ENCODE results near the gene GTF3C5. TPM values are rescaled to one million over a fixed set of nuclear protein-coding genes. Genes with fewer than 3 reads are reported as not detected.

GTF3C5 gene
- total and polyA plus RNA-seq, 10 of the 15 experiments (the other 5 are each of a cell fraction or from before 2014, with no cell fraction given), result 2.2 to 81.1 (median 68.7) TPM

DNA sequence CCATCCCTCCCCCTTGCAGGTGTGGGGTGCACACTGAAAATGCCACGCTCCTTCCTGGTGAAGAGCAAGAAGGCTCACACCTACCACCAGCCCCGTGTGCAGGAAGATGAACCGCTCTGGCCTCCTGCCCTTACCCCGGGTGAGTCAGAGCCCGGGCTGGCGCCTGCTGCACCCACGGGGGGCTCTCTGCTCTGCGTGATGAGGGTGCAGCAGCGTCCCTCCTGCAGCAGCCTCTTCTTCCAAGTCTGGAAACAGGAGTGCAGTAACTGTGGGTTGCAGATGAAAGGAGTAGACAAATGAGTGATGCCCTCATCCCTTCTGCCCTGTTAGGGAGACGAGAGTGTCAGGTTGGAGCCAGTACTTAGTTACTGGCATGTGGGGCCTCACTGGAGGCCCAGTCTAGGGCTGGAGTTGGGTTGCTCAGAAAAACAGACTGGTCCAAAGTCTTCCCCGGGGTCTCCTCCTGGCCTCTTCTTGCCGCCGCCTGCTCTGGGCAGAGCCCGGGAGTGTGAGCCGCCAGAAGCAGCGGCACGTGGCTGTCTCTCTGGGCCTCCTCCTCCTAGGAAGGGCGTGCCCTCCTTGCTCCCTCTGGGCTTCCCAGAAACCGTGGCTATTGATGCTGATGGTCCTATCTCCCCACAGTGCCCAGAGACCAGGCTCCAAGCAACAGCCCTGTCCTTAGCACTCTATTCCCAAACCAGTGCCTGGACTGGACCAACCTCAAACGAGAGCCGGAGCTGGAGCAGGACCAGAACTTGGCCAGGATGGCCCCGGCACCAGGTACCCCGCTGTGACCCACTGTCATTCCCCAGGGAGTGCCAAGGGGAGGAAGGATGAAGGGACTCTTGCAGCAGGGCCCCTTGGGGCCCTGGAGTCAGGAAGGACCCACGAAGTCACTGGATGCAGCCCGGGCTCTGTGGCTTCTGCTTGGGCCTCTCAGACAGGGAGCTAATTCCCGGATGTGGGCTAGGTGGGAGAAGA is 43.9 kb upstream of the GTF3C5 start:
- WGBS (ENCODE audit: insufficient coverage, insufficient replicate concordance, low lambda C conversion rate, missing lambda C conversion rate), result 21% methylated on average over 26 of the region's 26 CpGs
- in situ Hi-C loops (cut with MboI), result no loop called here
- H4K20me1 ChIP-seq (ENCODE audit: control insufficient read depth, insufficient read depth), result no peaks in the 10 kb centered on the region
- RAD21 ChIA-PET (ENCODE audit: unreplicated experiment), result no interaction called here
- FAIRE-seq (no peak), ATAC-seq (no peak), DNase-seq (ENCODE audit: low read depth, low spot score) (no peak)
- H3K27ac ChIP-seq (ENCODE audit: control insufficient read depth, insufficient read depth), result no peak overlapping the region
- intact Hi-C loops (cut with micrococcal nuclease; ENCODE audit: unreplicated experiment), result no loop called here
- H3K27me3 ChIP-seq (replicated peaks in 1 of 2; ENCODE audit: control insufficient read depth in 2 of 2, insufficient read depth in 2 of 2, low read length in 1 of 2), result peaks cover 3 to 4% of the 10 kb centered on the region in 2 experiments; a peak in 3 of 4 replicates
- H3K9me3 ChIP-seq (replicated peaks; ENCODE audit: control insufficient read depth, insufficient read depth, low read length), result no peaks in the 10 kb centered on the region
- H3K4me3 ChIP-seq, result no peak overlapping the region
- CTCF ChIA-PET, result no interaction called here
- no peak overlapping the region for H3K4me2 ChIP-seq (ENCODE audit: control insufficient read depth, insufficient read depth)
- no peaks in the 10 kb centered on the region for H3K79me2 ChIP-seq (ENCODE audit: control insufficient read depth, insufficient read depth, low read length)
- TF ChIP-seq SMAD5 (IDR thresholded peaks at IDR 0.05; ENCODE audit: low read depth) (no peak), TCF12 (IDR thresholded peaks at IDR 0.05; ENCODE audit: low read depth, low read length) (no peak), NBN (IDR thresholded peaks at IDR 0.05) (no peak), IRF4 (IDR thresholded peaks at IDR 0.05; ENCODE audit: low read depth, low read length) (no peak), ZSCAN29 (IDR thresholded peaks at IDR 0.05) (no peak), SMAD1 (IDR thresholded peaks at IDR 0.05; ENCODE audit: low read depth, partially characterized antibody) (no peak), MEF2B (IDR thresholded peaks at IDR 0.05; ENCODE audit: partially characterized antibody, poor library complexity, severe bottlenecking) (no peak), STAT1 (conservative IDR thresholded peaks at IDR 0.05) (no peak), ASH2L (IDR thresholded peaks at IDR 0.05; ENCODE audit: borderline replicate concordance, low read depth) (no peak), RELA (IDR thresholded peaks at IDR 0.05; ENCODE audit: borderline replicate concordance, partially characterized antibody) (no peak), NR2F1 (conservative IDR thresholded peaks at IDR 0.05) (no peak), SUPT20H (IDR thresholded peaks at IDR 0.05; ENCODE audit: borderline replicate concordance, control insufficient read depth, low read depth, low read length) (no peak)
- TF ChIP-seq, protein P1, sequence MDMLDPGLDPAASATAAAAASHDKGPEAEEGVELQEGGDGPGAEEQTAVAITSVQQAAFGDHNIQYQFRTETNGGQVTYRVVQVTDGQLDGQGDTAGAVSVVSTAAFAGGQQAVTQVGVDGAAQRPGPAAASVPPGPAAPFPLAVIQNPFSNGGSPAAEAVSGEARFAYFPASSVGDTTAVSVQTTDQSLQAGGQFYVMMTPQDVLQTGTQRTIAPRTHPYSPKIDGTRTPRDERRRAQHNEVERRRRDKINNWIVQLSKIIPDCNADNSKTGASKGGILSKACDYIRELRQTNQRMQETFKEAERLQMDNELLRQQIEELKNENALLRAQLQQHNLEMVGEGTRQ (IDR thresholded peaks at IDR 0.05; ENCODE audit: borderline replicate concordance, low read depth, low read length), result no peak
- TF ChIP-seq, protein P2, sequence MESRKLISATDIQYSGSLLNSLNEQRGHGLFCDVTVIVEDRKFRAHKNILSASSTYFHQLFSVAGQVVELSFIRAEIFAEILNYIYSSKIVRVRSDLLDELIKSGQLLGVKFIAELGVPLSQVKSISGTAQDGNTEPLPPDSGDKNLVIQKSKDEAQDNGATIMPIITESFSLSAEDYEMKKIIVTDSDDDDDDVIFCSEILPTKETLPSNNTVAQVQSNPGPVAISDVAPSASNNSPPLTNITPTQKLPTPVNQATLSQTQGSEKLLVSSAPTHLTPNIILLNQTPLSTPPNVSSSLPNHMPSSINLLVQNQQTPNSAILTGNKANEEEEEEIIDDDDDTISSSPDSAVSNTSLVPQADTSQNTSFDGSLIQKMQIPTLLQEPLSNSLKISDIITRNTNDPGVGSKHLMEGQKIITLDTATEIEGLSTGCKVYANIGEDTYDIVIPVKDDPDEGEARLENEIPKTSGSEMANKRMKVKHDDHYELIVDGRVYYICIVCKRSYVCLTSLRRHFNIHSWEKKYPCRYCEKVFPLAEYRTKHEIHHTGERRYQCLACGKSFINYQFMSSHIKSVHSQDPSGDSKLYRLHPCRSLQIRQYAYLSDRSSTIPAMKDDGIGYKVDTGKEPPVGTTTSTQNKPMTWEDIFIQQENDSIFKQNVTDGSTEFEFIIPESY (IDR thresholded peaks at IDR 0.05), result no peak
- TF ChIP-seq, protein P3, sequence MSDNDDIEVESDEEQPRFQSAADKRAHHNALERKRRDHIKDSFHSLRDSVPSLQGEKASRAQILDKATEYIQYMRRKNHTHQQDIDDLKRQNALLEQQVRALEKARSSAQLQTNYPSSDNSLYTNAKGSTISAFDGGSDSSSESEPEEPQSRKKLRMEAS (IDR thresholded peaks at IDR 0.05; ENCODE audit: low read depth, low read length), result no peak
- TF ChIP-seq, protein P4, sequence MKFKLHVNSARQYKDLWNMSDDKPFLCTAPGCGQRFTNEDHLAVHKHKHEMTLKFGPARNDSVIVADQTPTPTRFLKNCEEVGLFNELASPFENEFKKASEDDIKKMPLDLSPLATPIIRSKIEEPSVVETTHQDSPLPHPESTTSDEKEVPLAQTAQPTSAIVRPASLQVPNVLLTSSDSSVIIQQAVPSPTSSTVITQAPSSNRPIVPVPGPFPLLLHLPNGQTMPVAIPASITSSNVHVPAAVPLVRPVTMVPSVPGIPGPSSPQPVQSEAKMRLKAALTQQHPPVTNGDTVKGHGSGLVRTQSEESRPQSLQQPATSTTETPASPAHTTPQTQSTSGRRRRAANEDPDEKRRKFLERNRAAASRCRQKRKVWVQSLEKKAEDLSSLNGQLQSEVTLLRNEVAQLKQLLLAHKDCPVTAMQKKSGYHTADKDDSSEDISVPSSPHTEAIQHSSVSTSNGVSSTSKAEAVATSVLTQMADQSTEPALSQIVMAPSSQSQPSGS (IDR thresholded peaks at IDR 0.05; ENCODE audit: low read length), result no peak
- no peak overlapping the region for H2AFZ ChIP-seq (ENCODE audit: control insufficient read depth, low read depth, low read length)
- H3K9ac ChIP-seq (ENCODE audit: control insufficient read depth, insufficient read depth, low read length), result no peak overlapping the region
- SMC1A ChIA-PET (ENCODE audit: uncharacterized antibody, unreplicated experiment), result no interaction called here
- peaks cover 7% of the 10 kb centered on the region for H3K4me1 ChIP-seq (ENCODE audit: control insufficient read depth, insufficient read depth, low read length)
- BruUV-seq (replicated peaks), result no TSS peak
- POLR2A ChIA-PET, result no interaction called here
- H3K36me3 ChIP-seq (ENCODE audit: control insufficient read depth in 2 of 2, insufficient read depth in 2 of 2, low read length in 1 of 2), result no peaks in the 10 kb centered on the region
